NT2/D1 (cell line): ENCODE results near the gene SUN5.

ENCODE experiments used
- SUZ12 ChIP-seq: IDR thresholded peaks from 2 replicates; pipeline ENCODE4 v1.6.1; 2011; ENCODE audit not compliant: insufficient read length, insufficient read depth; ENCODE audit errors: extremely low read depth
- YY1 ChIP-seq: IDR thresholded peaks from 2 replicates; pipeline ENCODE4 v1.6.1; 2011; ENCODE audit not compliant: insufficient read length, insufficient read depth
- ZNF274 ChIP-seq: IDR thresholded peaks from 2 replicates; pipeline ENCODE4 v1.6.1; 2011; ENCODE audit warnings: mild to moderate bottlenecking, low read depth, low read length

DNA sequence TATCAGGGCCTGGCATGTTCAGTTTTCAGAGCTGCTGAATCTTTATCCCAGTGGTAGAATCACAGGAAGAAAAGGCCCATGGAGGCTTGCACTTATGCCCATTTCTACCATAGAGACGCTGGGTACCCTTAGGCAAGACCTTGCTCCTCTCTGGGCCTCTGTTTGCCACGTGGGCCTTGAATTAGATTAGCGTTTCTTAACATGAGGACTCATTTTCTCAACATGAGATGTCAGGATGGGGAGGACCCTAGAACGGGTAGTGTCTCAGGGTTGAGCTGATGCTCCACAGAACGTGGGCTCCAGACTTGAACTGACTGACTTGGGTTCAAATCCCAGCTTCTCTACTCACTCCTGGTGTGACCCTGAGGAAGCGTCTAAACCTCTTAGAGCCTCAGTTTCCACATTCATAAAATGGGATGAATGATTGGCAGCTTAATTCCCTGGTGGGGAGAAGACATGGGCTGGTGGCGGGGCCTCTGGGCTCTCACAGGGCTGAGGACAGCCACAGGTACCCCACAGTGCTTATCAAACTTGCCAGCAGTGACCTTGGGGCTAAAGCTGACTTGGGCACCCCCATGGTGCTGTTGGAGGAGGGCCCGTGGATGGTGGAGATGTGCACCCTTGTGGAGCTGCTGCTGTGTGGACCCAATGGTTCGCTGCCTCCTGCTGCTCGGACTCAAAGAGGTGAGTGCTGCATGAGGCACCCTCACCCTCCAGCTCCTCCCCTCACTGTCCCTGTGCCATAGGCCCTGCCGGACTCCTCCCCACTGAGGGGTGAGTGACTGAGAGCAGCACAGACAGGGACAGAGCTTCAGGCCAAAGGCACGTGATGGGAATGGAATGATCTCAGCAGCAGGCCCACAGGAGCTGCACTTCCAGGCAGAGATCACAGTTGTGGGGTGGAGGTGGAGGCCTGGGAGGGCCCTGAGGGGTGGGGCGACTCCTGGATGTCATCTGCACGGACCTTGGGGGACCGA lies 28.2 kb downstream of the SUN5 start:
- TF ChIP-seq YY1 (no peak), ZNF274 (no peak), SUZ12 (no peak)
